Stimulated activated CD4-positive, alpha-beta T cell treated with anti-CD3 and anti-CD28 coated beads, Interleukin-4, amount 100 ng/mL, for 1 hour (primary cell): Measurements from ENCODE around the gene LRG1.

Experiments
- DNase-seq: peaks from one replicate; pipeline ENCODE4 v3.0.0-alpha.2; 2020

The LRG1 gene, protein sequence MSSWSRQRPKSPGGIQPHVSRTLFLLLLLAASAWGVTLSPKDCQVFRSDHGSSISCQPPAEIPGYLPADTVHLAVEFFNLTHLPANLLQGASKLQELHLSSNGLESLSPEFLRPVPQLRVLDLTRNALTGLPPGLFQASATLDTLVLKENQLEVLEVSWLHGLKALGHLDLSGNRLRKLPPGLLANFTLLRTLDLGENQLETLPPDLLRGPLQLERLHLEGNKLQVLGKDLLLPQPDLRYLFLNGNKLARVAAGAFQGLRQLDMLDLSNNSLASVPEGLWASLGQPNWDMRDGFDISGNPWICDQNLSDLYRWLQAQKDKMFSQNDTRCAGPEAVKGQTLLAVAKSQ

GRCh38 chr19:4539693-4540581 is at the start of gene LRG1:
Gene LRG1, minus strand, starts transcription at chr19:4540036. Its CDS starts 23 bp downstream, at chr19:4540013.
- DNase-seq, result no peak

DNA sequence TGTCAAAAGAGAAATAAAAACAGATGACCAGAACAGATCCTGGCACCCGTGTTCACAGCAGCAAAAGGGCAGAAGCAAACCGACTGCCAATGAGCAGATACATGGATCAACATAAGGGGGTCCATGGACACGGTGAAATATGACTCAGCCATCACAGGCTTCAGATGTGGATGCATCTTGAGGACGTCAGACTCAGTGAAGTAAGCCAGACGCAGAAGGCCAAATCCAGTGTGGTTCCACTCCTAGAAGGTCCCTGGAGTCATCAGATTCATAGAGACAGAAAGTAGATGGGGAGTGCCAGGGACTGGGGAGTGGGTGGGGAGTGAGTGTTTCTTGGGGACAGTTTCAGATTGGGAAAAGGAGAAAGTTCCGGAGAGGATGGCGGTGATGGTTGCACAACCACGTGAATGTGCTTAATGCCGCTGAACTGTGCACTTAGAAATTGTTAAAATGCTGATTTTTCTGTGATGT is 48.5 kb upstream of the LRG1 start:
- no peak for DNase-seq

- DNase-seq, result no peak
These were observed 47.7 kb upstream of the LRG1 start for GRCh38 chr19:4587527-4587926.

GRCh38 chr19:4586691-4587090 is 46.9 kb upstream of the LRG1 start:
- DNase-seq, result no peak

- DNase-seq, result no peak
These were observed 46.4 kb upstream of the LRG1 start for GRCh38 chr19:4586245-4586644.

GRCh38 chr19:4585556-4585955 is 45.7 kb upstream of the LRG1 start:
- no peak for DNase-seq

DNA sequence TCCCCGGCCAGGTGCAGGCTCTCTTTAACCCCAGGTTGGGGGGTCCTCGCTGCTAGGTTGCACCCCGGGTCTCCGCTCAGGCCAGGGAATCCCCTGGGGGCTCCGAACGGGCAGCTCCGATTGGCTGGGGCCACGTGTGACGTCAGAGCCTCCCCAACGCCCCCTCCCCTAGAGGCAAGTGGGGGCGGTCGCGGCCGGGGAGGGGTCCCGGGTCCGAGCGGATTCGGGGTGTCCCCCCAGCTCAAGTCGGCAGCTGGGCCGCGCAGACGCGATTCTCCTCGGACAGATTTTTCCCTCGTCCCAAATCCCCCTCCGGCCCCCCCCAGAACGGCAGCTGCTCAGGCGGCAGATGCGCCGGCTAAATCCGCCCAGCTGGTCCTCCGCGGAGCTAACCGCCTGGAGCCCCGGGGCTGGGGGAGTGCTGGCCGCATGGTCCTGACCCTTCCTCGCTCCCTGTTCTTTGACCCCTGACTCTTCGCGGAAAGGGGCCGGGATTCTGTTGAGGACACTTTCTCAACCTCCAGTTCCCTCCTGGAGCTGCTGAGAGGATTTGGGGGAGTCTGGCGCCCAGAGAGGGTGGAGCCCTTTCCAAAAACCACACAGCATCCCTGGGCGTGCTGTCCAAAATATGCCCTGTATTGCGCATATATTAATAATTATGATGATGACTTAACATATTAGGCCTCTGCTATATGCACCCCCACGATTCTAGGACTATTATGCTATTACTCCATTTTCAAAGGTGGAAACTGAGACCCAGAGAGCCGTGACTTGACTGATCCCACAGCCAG is 45.0 kb upstream of the LRG1 start:
- DNase-seq, result no peak

DNA sequence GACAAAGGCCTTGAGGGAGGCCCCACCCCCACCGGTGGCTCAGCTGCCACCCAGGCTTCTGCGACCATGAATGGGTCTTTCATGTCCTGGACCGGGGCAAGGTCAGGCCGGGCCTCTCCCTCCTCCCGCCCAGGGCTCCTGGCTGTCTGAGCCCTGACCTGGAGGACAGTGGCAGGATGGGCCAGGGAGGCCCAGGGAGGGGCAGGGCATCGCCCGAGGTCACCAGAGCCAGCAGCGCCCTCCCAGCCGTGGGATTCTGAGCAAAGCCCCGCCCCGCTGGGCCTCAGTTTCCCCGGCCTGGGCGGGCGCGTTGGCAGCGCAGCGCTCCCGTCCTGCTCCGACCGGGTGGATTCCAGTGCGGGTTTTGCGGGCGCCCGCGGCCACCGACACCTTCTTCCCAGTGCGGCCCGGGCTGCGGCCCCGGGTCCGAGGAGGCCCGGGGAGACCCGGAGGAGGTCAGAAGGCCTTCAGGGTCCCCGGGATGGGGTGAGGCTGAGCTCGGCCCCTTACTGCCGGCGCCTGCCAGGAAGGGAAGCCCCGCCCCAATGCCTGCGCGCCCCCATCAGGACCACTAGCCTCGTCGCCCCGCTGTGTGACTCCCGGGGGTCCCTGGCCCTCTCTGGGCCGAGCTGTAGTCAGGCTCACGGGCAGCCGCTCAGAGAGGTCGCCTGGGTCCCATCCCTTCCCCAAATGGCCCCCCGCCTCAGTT is 44.3 kb upstream of the LRG1 start:
- DNase-seq, result peak; percentile 41

DNA sequence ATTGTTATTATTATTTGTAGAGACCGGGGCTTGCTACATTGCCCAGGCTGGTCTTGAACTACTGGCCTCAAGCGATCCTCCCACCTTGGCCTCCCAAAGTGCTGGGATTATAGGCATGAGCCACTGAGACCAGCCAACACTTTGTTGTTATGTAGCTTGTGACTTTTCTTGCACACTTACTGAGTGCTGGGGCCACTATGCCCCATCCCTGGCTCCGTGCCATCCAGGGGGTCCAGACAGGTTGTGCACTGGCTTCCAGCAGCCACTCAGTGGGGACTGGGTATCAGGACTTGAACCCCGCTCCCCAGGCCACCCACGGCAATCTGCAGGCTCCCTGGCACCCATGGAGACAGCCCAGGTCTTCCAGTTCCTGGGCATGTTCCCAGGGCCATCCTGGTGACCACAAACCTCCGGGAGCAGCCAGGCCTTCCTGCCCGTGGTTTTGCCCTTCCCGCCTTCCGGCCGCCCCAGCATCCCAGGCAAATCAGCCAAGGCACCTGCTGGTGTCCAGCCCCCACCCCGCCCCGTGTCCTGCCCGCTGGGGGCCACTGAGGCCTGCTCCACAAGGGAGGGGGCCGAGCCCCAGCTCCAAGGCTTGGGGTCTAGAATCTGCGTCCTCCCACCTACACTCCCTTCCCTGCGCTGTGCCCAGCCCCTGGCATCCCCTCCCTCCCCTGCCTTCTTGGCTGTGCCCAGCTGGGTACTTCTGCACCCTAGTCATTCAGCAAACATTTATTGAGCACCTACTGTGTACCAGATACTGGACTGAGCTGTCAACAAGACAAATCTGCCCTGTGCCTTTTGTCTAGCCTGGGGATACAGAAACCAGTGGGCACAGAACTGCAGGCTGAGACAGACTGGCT is 43.4 kb upstream of the LRG1 start:
- DNase-seq, result no peak

DNA sequence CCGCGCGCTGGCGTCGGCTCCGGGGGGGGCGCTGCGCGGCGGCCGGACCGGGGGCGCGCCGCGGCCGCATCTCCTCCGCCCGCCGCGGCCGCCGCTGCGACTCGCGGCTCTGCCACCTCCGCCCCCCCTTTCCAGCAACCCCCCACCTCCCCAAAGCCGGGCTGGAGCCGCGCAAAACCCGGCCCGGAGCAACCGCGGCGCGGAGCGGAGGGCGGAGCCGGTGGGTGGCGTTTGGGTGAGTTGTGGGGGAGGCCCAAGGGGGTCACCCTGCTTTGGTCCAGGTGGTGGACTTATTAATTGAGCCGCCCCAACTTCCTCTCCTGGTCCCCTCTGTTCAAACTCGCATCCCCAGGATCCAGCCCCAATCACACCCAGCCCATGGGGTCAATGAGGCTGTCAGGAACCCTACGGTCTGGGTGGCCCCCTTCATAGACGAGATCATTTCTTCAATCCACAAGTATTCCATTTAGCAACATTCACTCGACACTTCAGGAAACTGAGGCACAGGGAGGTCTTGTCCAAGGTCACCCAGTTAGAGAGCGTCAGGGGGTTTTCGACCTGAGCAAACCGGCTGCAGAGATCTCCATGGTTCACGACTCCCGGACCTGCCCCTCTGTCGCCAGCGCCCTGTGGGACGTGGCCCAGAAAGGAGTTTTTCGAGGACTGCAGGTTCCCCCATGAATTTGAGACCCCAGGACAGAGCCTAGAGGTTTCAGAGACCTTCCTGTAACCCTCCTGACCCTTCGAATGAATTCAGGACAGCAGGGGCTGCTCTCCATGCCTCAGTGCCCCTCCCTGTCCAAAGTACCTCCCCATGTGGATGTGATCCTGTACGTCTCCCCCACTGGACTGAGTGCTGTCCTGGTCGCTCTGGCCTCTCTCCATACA is 42.1 kb upstream of the LRG1 start:
- DNase-seq, result peak; percentile 30

GRCh38 chr19:4580961-4581665 is 41.3 kb upstream of the LRG1 start:
- no peak for DNase-seq

- no peak for DNase-seq
These were observed 40.4 kb upstream of the LRG1 start for GRCh38 chr19:4580021-4580901.

DNA sequence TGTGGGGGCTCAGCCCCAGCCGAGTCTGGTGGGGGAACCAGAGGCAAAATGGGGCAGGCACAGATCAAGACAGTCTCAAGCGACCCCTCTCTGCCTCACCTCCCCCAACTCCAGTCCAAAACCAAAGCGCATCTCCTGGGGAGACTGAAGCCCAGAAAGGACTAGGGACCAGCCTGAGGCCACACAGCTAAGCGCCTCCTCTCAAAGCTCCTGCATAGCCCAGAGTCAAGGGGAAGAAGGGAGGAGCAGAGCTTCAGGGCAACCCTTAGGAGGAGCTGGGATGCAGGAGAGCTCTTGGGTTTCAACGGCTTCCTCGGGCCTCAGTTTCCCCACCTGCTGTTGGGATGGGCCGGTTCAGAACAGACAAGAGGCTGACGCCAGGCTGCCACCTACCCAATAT is 39.6 kb upstream of the LRG1 start:
- DNase-seq, result no peak

- DNase-seq, result no peak
These were observed 38.9 kb upstream of the LRG1 start for GRCh38 chr19:4578552-4579248.

- DNase-seq, result no peak
These were observed 37.4 kb upstream of the LRG1 start for GRCh38 chr19:4577020-4577782.

DNA sequence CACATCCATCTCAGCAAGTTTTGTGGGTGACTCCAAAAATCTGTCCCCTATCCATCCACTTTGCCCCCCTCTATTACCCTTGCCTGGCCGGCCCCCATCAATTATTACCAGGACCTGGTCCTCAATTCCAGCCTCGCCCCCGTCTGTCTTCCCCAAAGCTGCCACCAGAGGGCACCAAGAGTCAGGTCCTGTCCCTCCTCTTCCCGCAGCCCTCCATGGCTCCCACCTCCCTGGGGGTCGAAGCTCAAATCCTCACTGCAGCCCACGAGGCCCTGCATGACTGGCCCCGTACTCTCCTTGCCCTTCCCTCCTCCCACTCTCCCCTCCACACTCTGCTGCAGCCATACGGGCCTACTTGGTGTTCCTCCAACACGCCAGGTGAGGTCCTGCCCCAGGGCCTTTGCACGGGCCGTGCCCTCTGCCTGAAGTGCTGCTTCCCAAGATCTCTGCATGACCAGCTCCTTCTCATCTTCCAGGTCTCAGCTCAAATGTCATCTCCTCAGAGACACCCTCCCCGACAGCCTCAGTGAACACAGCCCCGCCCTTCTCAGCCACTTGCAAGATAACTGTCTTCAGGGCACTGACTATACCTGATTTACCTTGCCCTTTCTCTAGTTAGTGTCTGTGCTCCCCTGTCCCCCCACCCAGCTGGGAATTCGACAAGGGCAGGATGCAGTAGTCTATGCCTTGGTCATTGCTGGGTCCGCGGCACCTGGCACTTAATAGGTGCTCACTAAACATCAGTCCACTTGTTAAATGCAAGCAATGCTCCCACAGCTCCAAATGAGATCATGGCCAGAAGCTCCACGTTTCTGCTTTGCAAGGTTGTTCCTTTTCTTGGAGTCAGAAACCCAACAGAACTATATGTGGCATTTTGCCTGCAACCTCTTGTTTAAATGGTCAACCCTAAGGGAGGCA is 36.4 kb upstream of the LRG1 start:
- peak; percentile 76 for DNase-seq
